ENCODE data around the gene RGPD8.

RGPD8 gene

DNA sequence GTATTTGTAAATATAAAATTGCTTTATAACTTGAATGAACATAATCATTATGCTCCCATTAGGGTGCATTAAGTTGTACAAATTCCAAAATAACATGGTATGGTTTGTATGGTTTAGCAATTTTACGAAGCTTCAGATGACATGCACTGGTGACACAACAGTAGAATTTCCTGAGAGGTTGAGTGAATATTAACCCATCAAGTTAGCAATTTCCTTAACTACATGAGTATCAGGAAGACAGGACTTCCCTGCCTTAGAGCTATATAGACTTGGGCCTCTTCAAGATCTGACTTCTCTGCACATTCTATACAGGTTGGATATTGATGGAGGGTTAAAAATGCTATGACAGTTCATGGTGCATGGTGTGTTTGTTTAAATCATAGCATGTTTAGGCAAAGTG, 97.8 kb downstream of the RGPD8 start:
- DNase-seq (ENCODE audit: low spot score): no peak

DNA sequence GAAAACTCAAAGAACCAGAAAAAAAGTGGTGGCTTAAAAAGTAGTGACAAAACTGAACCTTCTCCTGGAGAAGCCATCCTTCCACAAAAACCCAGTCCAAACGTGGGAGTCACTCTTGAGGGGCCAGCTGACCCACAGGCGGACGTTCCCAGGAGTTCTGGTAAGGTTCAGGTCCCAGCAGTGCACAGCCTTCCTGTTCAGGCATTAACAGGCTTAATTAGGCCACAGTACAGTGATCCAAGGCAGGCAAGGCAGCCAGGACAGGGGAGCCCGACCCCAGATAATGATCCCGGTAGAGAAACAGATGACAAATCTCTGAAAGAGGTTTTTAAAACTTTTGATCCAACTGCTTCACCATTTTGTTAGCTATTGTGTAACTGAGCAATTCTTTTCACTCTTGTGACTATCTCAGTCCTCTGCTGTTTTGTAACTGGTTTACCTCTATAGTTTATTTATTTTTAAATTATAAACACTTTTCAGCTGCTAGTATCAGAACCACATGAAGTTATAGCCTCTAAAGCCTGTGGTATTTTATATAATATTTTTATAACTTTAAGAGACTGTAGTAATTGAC, 101.2 kb downstream of the RGPD8 start:
- no peak for DNase-seq (ENCODE audit: low spot score)

DNA sequence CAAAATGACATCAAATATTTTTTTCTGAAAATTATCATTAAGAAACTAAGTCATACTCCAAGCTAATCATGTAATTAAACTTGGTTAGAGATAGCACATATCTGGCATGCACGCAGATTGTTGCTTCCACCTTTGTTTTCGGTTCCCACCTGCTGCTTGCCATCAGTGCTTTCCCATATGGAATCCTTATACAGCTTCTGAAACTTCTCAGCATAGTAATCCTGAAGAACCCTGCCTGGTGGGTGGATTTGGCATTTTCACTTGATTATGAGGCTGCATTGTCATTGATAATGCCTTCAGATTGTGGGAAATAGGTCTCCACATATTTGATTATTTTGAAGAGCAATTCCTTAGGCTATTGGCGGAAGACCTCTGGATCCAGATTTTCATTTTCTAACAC, 110.5 kb downstream of the RGPD8 start:
- no peak for DNase-seq (ENCODE audit: low spot score)

DNA sequence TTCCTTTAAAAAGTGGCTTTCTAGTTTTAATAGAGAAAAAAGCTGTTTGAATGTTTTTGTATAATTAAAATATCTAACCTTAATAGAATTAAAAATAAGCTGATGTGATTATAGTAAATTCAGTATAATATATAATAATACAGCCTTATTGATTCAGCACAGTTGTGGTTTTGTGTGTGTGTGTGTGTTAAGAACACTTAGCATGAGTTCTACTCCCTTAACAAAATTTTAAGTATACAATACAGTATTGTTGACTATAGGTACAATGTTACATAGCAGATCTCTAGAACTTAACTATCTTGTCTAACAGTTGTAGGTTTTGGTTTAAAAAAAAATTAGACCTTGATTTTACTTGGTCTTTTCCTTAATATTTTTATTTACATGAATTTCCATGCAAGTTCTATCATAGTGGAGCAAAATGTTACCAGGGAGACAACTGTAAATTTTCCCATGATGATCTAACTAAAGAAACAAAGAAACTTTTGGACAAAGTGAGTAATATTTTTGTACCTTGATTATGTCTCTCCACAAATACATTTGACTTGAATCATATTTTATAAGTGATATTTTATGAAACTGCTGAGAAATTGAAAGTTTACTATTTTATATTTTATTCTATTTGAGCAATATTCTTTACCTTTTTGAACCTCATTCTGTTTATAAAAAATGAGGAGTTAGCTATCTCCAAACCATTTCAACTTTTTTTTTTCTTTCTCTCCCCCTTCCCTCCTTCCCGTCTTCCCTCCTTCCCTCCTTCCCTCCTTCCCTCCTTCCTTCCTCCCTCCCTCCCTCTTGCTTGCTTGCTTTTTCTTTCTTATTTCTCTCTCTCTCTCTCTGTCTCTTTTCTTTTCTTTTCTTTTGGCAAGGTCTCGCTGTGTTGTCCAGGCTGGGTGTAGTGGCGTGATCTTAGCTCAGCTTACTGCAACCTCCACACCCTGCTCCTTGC, 111.8 kb downstream of the RGPD8 start:
- no peak for DNase-seq (ENCODE audit: low spot score)
